ENCODE data around the gene LRTM2. TPM values are rescaled to one million over a fixed set of nuclear protein-coding genes. Genes with fewer than 3 reads are reported as not detected.

The LRTM2 gene
- total and polyA plus RNA-seq, 2 of the 4 experiments (the other 2 are of a cell fraction), result not detected

GRCh38 chr12:1872001-1872400, 51.6 kb downstream of the LRTM2 start:
- no peaks in the 10 kb centered on the region for H4K20me1 ChIP-seq (ENCODE audit: insufficient read depth, low read length)
- no peak overlapping the region for H3K9ac ChIP-seq (ENCODE audit: low read depth, low read length)
- H3K4me1 ChIP-seq (ENCODE audit: control insufficient read depth, insufficient read depth, low read length), result no peaks in the 10 kb centered on the region
- H2AFZ ChIP-seq (replicated peaks; ENCODE audit: low read length, poor library complexity), result no peak overlapping the region
- H3K4ac ChIP-seq (ENCODE audit: low read depth, low read length), result no peak overlapping the region
- H3K9me3 ChIP-seq (ENCODE audit: control insufficient read depth, insufficient read depth, low read length), result peaks cover 2% of the 10 kb centered on the region; the same call in 1 of the 2 replicates
- no peak for ATAC-seq (ENCODE audit: low read depth)
- intact Hi-C loops (cut with micrococcal nuclease) (no loop called here), in situ Hi-C loops (cut with MboI; ENCODE audit: low sequenced_read_pairs) (no loop called here), dilution Hi-C loops (cut with HindIII; ENCODE audit: low sequenced_read_pairs, unreplicated experiment) (no loop called here)
- no peak overlapping the region for H4K91ac ChIP-seq (ENCODE audit: insufficient read depth, low read depth, low read length)
- WGBS, 2 experiments (ENCODE audit: extremely low coverage in 2 of 2, insufficient read length in 1 of 2), result no CpG with 5 or more reads among the region's 6 CpGs
- no peak overlapping the region for H4K5ac ChIP-seq (ENCODE audit: low read depth, low read length)
- H3K23ac ChIP-seq (ENCODE audit: low read depth, low read length), result no peak overlapping the region
- no peak overlapping the region for H3K27ac ChIP-seq (ENCODE audit: insufficient read depth, low read length)
- BruUV-seq (replicated peaks), result no TSS peak
- peaks cover 54% of the 10 kb centered on the region for H3K27me3 ChIP-seq (ENCODE audit: control insufficient read depth, insufficient read depth, low read length)
- DNase-seq, result no peak
- no peak overlapping the region for H3K14ac ChIP-seq (replicated peaks; ENCODE audit: low read depth, low read length)
- no peak overlapping the region for H3K4me2 ChIP-seq (ENCODE audit: low read depth, low read length)
- H3K4me3 ChIP-seq (ENCODE audit: insufficient read depth, low read depth, low read length), result no peak overlapping the region
- ChIA-PET POLR2A (ENCODE audit: unreplicated experiment) (no interaction called here), CTCF (no interaction called here)
- no peak overlapping the region for H3K18ac ChIP-seq (ENCODE audit: low read depth, low read length)
- no peak overlapping the region for H2BK5ac ChIP-seq (ENCODE audit: low read depth, low read length, poor library complexity, severe bottlenecking)
- no peak overlapping the region for H2BK20ac ChIP-seq (ENCODE audit: low read depth, low read length)
- H2BK120ac ChIP-seq (ENCODE audit: low read depth, low read length), result no peak overlapping the region
- H2AK9ac ChIP-seq (replicated peaks; ENCODE audit: low read depth, low read length, poor library complexity), result no peak overlapping the region
- no peak overlapping the region for H3K56ac ChIP-seq (ENCODE audit: extremely low read depth, insufficient read depth, low read length)
- no peaks in the 10 kb centered on the region for H3K36me3 ChIP-seq (ENCODE audit: control insufficient read depth, insufficient read depth, low read length)
- no peak overlapping the region for H2BK15ac ChIP-seq (ENCODE audit: low read depth, low read length)
- peaks cover 5% of the 10 kb centered on the region; the same call in 1 of the 2 replicates for H3K9me1 ChIP-seq (ENCODE audit: insufficient read depth, low read length)
- H4K8ac ChIP-seq (ENCODE audit: low read depth in 2 of 2, low read length in 2 of 2), result no peak overlapping the region
- no peak overlapping the region for H2AK5ac ChIP-seq (ENCODE audit: low read depth, low read length)
- no peak for TF ChIP-seq CEBPB (IDR thresholded peaks at IDR 0.05; ENCODE audit: low read depth, low read length)
- TF ChIP-seq SMC3 (IDR thresholded peaks at IDR 0.05; ENCODE audit: low read depth, low read length), result no peak
- no peak for TF ChIP-seq MAZ (IDR thresholded peaks at IDR 0.05; ENCODE audit: borderline replicate concordance, low read depth, low read length)
- TF ChIP-seq NFE2L2 (IDR thresholded peaks at IDR 0.05; ENCODE audit: low read depth, low read length), result no peak
- TF ChIP-seq ELK1 (IDR thresholded peaks at IDR 0.05; ENCODE audit: borderline replicate concordance, low read depth, low read length), result no peak
- no peak for TF ChIP-seq CHD1 (IDR thresholded peaks at IDR 0.05; ENCODE audit: low read depth, low read length)
- TF ChIP-seq MXI1 (IDR thresholded peaks at IDR 0.05; ENCODE audit: borderline replicate concordance, low read depth, low read length), result no peak
- H3K79me1 ChIP-seq (ENCODE audit: low read depth in 1 of 2, low read length in 2 of 2), result no peaks in the 10 kb centered on the region

All from IMR-90 (cell line).